Measurements from ENCODE around the gene CXCR2. TPM values are rescaled to one million over a fixed set of nuclear protein-coding genes. Genes with fewer than 3 reads are reported as not detected.

The CXCR2 gene
- under 1 TPM; 0.35 to 0.59 TPM for total RNA-seq

- peaks cover 0 to 23% of the 10 kb centered on the region in 2 donors for H3K9me3 ChIP-seq
- H3K4me1 ChIP-seq = no peaks in the 10 kb centered on the region
- DNase-seq (ENCODE audit: low spot score) = no peak
- H3K4me3 ChIP-seq = no peak within 1 kb of the TSS
- no peaks in the 10 kb centered on the region for H3K36me3 ChIP-seq
- H3K27me3 ChIP-seq = no peaks in the 10 kb centered on the region
- H3K27ac ChIP-seq = no peak within 1 kb of the TSS
- TF ChIP-seq CTCF (IDR thresholded peaks at IDR 0.05) = no peak
Measured at GRCh38 chr2:218125626-218126080, at the start of gene CXCR2. CXCR2 (plus strand) TSS chr2:218126028; CDS start chr2:218134802, 8,774 bp downstream.

- no peaks in the 10 kb centered on the region for H3K4me1 ChIP-seq
- peak; percentile 21 for DNase-seq (ENCODE audit: low spot score)
- TF ChIP-seq CTCF (IDR thresholded peaks at IDR 0.05) = no peak
- H3K9me3 ChIP-seq = no peaks in the 10 kb centered on the region
- no peaks in the 10 kb centered on the region for H3K27me3 ChIP-seq
- H3K4me3 ChIP-seq = no peak overlapping the region
- no peak overlapping the region for H3K27ac ChIP-seq
- no peaks in the 10 kb centered on the region for H3K36me3 ChIP-seq
Measured at GRCh38 chr2:218077464-218078216, 48.2 kb upstream of the CXCR2 start.

- H3K4me3 ChIP-seq = no peak overlapping the region
- no peaks in the 10 kb centered on the region for H3K36me3 ChIP-seq
- H3K27me3 ChIP-seq = no peaks in the 10 kb centered on the region
- no peak overlapping the region for H3K27ac ChIP-seq
- no peaks in the 10 kb centered on the region for H3K4me1 ChIP-seq
- H3K9me3 ChIP-seq = no peaks in the 10 kb centered on the region
- TF ChIP-seq CTCF (IDR thresholded peaks at IDR 0.05) = no peak
- DNase-seq (ENCODE audit: low spot score) = peak; percentile 23
Measured at GRCh38 chr2:218079943-218080913, 45.6 kb upstream of the CXCR2 start.

GRCh38 chr2:218081063-218081462 lies 44.8 kb upstream of the CXCR2 start:
- peak; percentile 34 for DNase-seq (ENCODE audit: low spot score)
- Histone ChIP-seq H3K27ac (no peak overlapping the region), H3K9me3 (no peaks in the 10 kb centered on the region), H3K4me3 (no peak overlapping the region), H3K4me1 (no peaks in the 10 kb centered on the region), H3K27me3 (no peaks in the 10 kb centered on the region), H3K36me3 (no peaks in the 10 kb centered on the region)
- no peak for TF ChIP-seq CTCF (IDR thresholded peaks at IDR 0.05)

- H3K27me3 ChIP-seq = no peaks in the 10 kb centered on the region
- no peaks in the 10 kb centered on the region for H3K36me3 ChIP-seq
- peaks cover 0 to 4% of the 10 kb centered on the region in 2 donors for H3K9me3 ChIP-seq
- no peak overlapping the region for H3K4me3 ChIP-seq
- TF ChIP-seq CTCF (IDR thresholded peaks at IDR 0.05) = no peak
- no peaks in the 10 kb centered on the region for H3K4me1 ChIP-seq
- H3K27ac ChIP-seq = no peak overlapping the region
- peak; percentile 28 for DNase-seq (ENCODE audit: low spot score)
Measured at GRCh38 chr2:218081695-218082094, 44.1 kb upstream of the CXCR2 start.

All from right atrium auricular region (tissue), 2 donors.